Spleen (tissue), 11 donors: ENCODE results near the gene UBE2E2. TPM values are rescaled to one million over a fixed set of nuclear protein-coding genes. Genes with fewer than 3 reads are reported as not detected.

Source experiments
- DNase-seq: peaks from one replicate; pipeline ENCODE4 v3.0.0-alpha.2; 2020
- H3K27ac ChIP-seq, 8 donors: fragments of 200-600 bp; sonication (generic) in 7 of 8; 1 replicate in 4 of 8; 2 replicates in 4 of 8; pipeline versions ENCODE4 v1.5.0 to v1.8.0; 2016 to 2021; ENCODE audit warnings: inconsistent platforms in 4 of 8, mild to moderate bottlenecking in 4 of 8, moderate library complexity in 1 of 8
- H3K27me3 ChIP-seq, 7 donors: fragments of 200-600 bp; sonication (generic) in 6 of 7; replicated peaks in 1 of 7; 1 replicate in 4 of 7; 2 replicates in 3 of 7; pipeline versions ENCODE4 v1.5.0 to v1.8.0; 2016 to 2021; ENCODE audit warnings: inconsistent platforms in 3 of 7, mild to moderate bottlenecking in 1 of 7
- H3K36me3 ChIP-seq, 6 donors: fragments of 200-600 bp; sonication (generic) in 5 of 6; 1 replicate in 4 of 6; 2 replicates in 2 of 6; pipeline versions ENCODE4 v1.5.0 to v1.8.0; 2016 to 2021; ENCODE audit warnings: inconsistent platforms in 2 of 6
- H3K4me1 ChIP-seq, 6 donors: fragments of 200-600 bp; sonication (generic) in 5 of 6; 1 replicate in 3 of 6; 2 replicates in 3 of 6; pipeline versions ENCODE4 v1.5.0 to v1.8.0; 2016 to 2021; ENCODE audit warnings: inconsistent platforms in 3 of 6
- H3K4me3 ChIP-seq, 8 donors: fragments of 200-600 bp; sonication (generic) in 7 of 8; 1 replicate in 4 of 8; 2 replicates in 4 of 8; pipeline versions ENCODE4 v1.5.0 to v1.8.0; 2016 to 2021; ENCODE audit warnings: inconsistent platforms in 4 of 8, mild to moderate bottlenecking in 4 of 8, moderate library complexity in 2 of 8
- H3K9me3 ChIP-seq, 8 donors: fragments of 200-600 bp; sonication (generic) in 7 of 8; 1 replicate in 4 of 8; 2 replicates in 4 of 8; pipeline versions ENCODE4 v1.5.0 to v1.8.0; 2016 to 2021; ENCODE audit warnings: inconsistent platforms in 4 of 8
- CTCF ChIP-seq, 11 experiments: fragments of 200-600 bp in 7 of 11; fragments of 450-650 bp in 4 of 11; sonication (generic) in 4 of 11; IDR thresholded peaks in 8 of 11; conservative IDR thresholded peaks in 3 of 11; 1 replicate in 7 of 11; 2 replicates in 4 of 11; pipeline versions ENCODE4 v1.4.0 to v1.8.0; 2016 to 2021; ENCODE audit warnings: antibody characterized with exemption in 11 of 11, inconsistent platforms in 4 of 11, mild to moderate bottlenecking in 1 of 11
- POLR2A ChIP-seq, 3 donors: fragments of 450-650 bp; IDR thresholded peaks; one replicate each; pipeline ENCODE4 v1.5.1; 2017; ENCODE audit warnings: antibody characterized with exemption in 3 of 3, mild to moderate bottlenecking in 1 of 3
- POLR2AphosphoS5 ChIP-seq, 3 donors: sonication (generic); formaldehyde crosslinking; IDR thresholded peaks; one replicate each; pipeline ENCODE4 v1.5.1; 2017; ENCODE audit warnings: antibody characterized with exemption in 3 of 3
- WGBS, 5 donors: extraction: QIAGEN DNeasy Blood & Tissue Kit in 3 of 5; methylation state at CpG; one replicate each; pipeline versions ENCODE4 v1.1.5 to v1.1.7; 2013 to 2018; 5-methylcytosine and 5-hydroxymethylcytosine counted together
- intact Hi-C: fragments of 100-400 bp; cut with DNase I; formaldehyde crosslinking; loops from one replicate; pipeline ENCODE4 v1.15.0; 2023; ENCODE audit warnings: low total_unique reads
- polyA plus RNA-seq, 3 donors: library from polyadenylated mRNA; stranded (reverse); fragments of 200-250 nt; gene quantifications; one replicate each; pipeline ENCODE4 v1.2.1, GENCODE V29; 2013
- total RNA-seq, 7 donors: library from RNA; depleted of rRNA in 3 of 7; stranded (reverse); fragments of >200 nt in 3 of 7; fragmentation: NEBNext Ultra II Directional in 4 of 7; extraction: Animal tissue kit (Norgen Biotek cat#: 25700) in 4 of 7; gene quantifications; one replicate each; pipeline versions ENCODE4 v1.1.0 to v1.2.1, GENCODE V29; 2016 to 2021
- donor health status: healthy with polysubstance abuse.
- donor health status: DM: no; HTN: no; CAD: no; lungs with moderate emphysema.
- donor health status: DM: no; HTN: no; CAD: no.
- donor health status: Bipolar disorder and iron deficiency.
- donor health status: healthy.
- donor health status: DM: no; HTN: no; CAD: no.
- donor health status: DM: yes; HTN: yes; CAD: no.

Gene UBE2E2
- total and polyA plus RNA-seq, 10 donors: 27.9 to 87.6 (median 41.2) TPM

- H3K4me3 ChIP-seq: no peak overlapping the region
- no peak for TF ChIP-seq POLR2A (IDR thresholded peaks at IDR 0.05)
- TF ChIP-seq CTCF (IDR thresholded peaks at IDR 0.05 in 8 of 11, conservative IDR thresholded peaks at IDR 0.05 in 3 of 11): no peak
- TF ChIP-seq POLR2AphosphoS5 (IDR thresholded peaks at IDR 0.05): no peak
- WGBS, 5 donors: 59 to 86% (median 80%) methylated on average over 1 of the region's 1 CpG
- no peak for DNase-seq
- intact Hi-C loops: no loop called here
- H3K27ac ChIP-seq: no peak overlapping the region
- peaks cover 0 to 23% (median 14%) of the 10 kb centered on the region in 6 donors for H3K4me1 ChIP-seq
- H3K36me3 ChIP-seq: no peaks in the 10 kb centered on the region
- no peaks in the 10 kb centered on the region for H3K9me3 ChIP-seq
- H3K27me3 ChIP-seq: no peaks in the 10 kb centered on the region
Observed at GRCh38 chr3:23249961-23250360, 46.8 kb downstream of the UBE2E2 start.

- DNase-seq: no peak
- Histone ChIP-seq H3K4me1 (peaks cover 0 to 38% (median 17%) of the 10 kb centered on the region in 6 donors), H3K27me3 (no peaks in the 10 kb centered on the region), H3K9me3 (no peaks in the 10 kb centered on the region), H3K36me3 (no peaks in the 10 kb centered on the region), H3K27ac (no peak overlapping the region), H3K4me3 (no peak overlapping the region)
- 92 to 96% (median 96%) methylated on average over 1 of the region's 1 CpG for WGBS, 5 donors
- intact Hi-C loops: no loop called here
- TF ChIP-seq POLR2A (IDR thresholded peaks at IDR 0.05): no peak
- TF ChIP-seq POLR2AphosphoS5 (IDR thresholded peaks at IDR 0.05): no peak
- TF ChIP-seq CTCF (IDR thresholded peaks at IDR 0.05 in 8 of 11, conservative IDR thresholded peaks at IDR 0.05 in 3 of 11): no peak
Observed at GRCh38 chr3:23252122-23252521, 49.0 kb downstream of the UBE2E2 start.

- no peak overlapping the region for H3K27ac ChIP-seq
- DNase-seq: no peak
- H3K9me3 ChIP-seq: no peaks in the 10 kb centered on the region
- peaks cover 0 to 39% (median 17%) of the 10 kb centered on the region in 6 donors for H3K4me1 ChIP-seq
- no peak overlapping the region for H3K4me3 ChIP-seq
- H3K27me3 ChIP-seq: no peaks in the 10 kb centered on the region
- intact Hi-C loops: no loop called here
- no peak for TF ChIP-seq POLR2AphosphoS5 (IDR thresholded peaks at IDR 0.05)
- no peak for TF ChIP-seq POLR2A (IDR thresholded peaks at IDR 0.05)
- no peak for TF ChIP-seq CTCF (IDR thresholded peaks at IDR 0.05 in 8 of 11, conservative IDR thresholded peaks at IDR 0.05 in 3 of 11)
- no peaks in the 10 kb centered on the region for H3K36me3 ChIP-seq
Observed at GRCh38 chr3:23253214-23253613, 50.1 kb downstream of the UBE2E2 start.

GRCh38 chr3:23254282-23254681 lies 51.2 kb downstream of the UBE2E2 start:
- no peak for DNase-seq
- 91 to 98% (median 96%) methylated on average over 2 of the region's 2 CpGs for WGBS, 5 donors
- intact Hi-C loops: no loop called here

More at GRCh38 chr3:23254282-23254681, 51.2 kb downstream of the UBE2E2 start:
- Histone ChIP-seq H3K4me1 (peaks cover 0 to 39% (median 17%) of the 10 kb centered on the region in 6 donors), H3K4me3 (no peak overlapping the region), H3K9me3 (no peaks in the 10 kb centered on the region), H3K27me3 (no peaks in the 10 kb centered on the region), H3K36me3 (no peaks in the 10 kb centered on the region), H3K27ac (no peak overlapping the region)
- TF ChIP-seq CTCF (IDR thresholded peaks at IDR 0.05 in 8 of 11, conservative IDR thresholded peaks at IDR 0.05 in 3 of 11) (no peak), POLR2A (IDR thresholded peaks at IDR 0.05) (no peak), POLR2AphosphoS5 (IDR thresholded peaks at IDR 0.05) (no peak)
